WTC11 (cell line): Measurements from ENCODE around the gene PCBP3. TPM values are rescaled to one million over a fixed set of nuclear protein-coding genes. Genes with fewer than 3 reads are reported as not detected.

Experiments used
- ATAC-seq: fragments of 200-7000 bp; cut with Tn5 transposase; 2 replicates; pipeline ENCODE4 v1.10.0; 2021; ENCODE audit warnings: mild to moderate bottlenecking, moderate library complexity
- CTCF ChIA-PET: fragments of 300-600 bp; sonication (Branson Sonifier 250); formaldehyde crosslinking; loops from one replicate; lab custom pipeline; 2021; ENCODE audit warnings: antibody characterized with exemption; lab: Charles Lee
- POLR2A ChIA-PET: fragments of 350-600 bp; sonication (Branson Sonifier 250); formaldehyde crosslinking; loops from one replicate; lab custom pipeline; 2021; ENCODE audit warnings: antibody characterized with exemption; lab: Charles Lee
- DNase-seq: peaks from one replicate; pipeline ENCODE4 v3.0.0; 2021; ENCODE audit warnings: low spot score
- H3K27ac Mint-ChIP-seq: 2 replicates; pipeline ENCODE4 v1.8.0; 2021; ENCODE audit warnings: mixed read lengths
- H3K27me3 Mint-ChIP-seq: 2 replicates; pipeline ENCODE4 v1.8.0; 2021; ENCODE audit warnings: low read depth, mild to moderate bottlenecking, moderate library complexity, mixed read lengths
- H3K36me3 Mint-ChIP-seq: 2 replicates; pipeline ENCODE4 v1.8.0; 2021; ENCODE audit warnings: mixed read lengths
- H3K4me1 Mint-ChIP-seq: 2 replicates; pipeline ENCODE4 v1.8.0; 2022; ENCODE audit warnings: mixed read lengths
- H3K4me3 Mint-ChIP-seq: 2 replicates; pipeline ENCODE4 v1.8.0; 2021; ENCODE audit warnings: mild to moderate bottlenecking, moderate library complexity, mixed read lengths
- H3K9me3 Mint-ChIP-seq: 2 replicates; pipeline ENCODE4 v1.8.0; 2021; ENCODE audit warnings: mixed read lengths
- CBFB ChIP-seq: sonication (generic); formaldehyde crosslinking; IDR thresholded peaks from 2 replicates; pipeline ENCODE4 v1.8.1; 2022; ENCODE audit warnings: mild to moderate bottlenecking, low read depth, missing genetic modification reagents
- ELF4 ChIP-seq: sonication (generic); formaldehyde crosslinking; IDR thresholded peaks from 2 replicates; pipeline ENCODE4 v1.8.1; 2022; ENCODE audit warnings: low read depth, mild to moderate bottlenecking, moderate library complexity, missing genetic modification reagents
- EMX1 ChIP-seq: fragments of 250-450 bp; sonication (Bioruptor Pico); IDR thresholded peaks from 2 replicates; pipeline ENCODE4 v1.8.0; 2021; ENCODE audit warnings: mild to moderate bottlenecking
- FOXJ3 ChIP-seq: sonication (generic); formaldehyde crosslinking; IDR thresholded peaks from 2 replicates; pipeline ENCODE4 v1.9.0; 2021; ENCODE audit warnings: missing genetic modification reagents, mild to moderate bottlenecking, borderline replicate concordance
- FOXK1 ChIP-seq: sonication (generic); formaldehyde crosslinking; IDR thresholded peaks from 2 replicates; pipeline ENCODE4 v1.8.0; 2022; ENCODE audit warnings: mild to moderate bottlenecking, moderate library complexity, missing genetic modification reagents
- HMGA2 ChIP-seq: fragments of 250-450 bp; sonication (Bioruptor Pico); IDR thresholded peaks from 2 replicates; pipeline ENCODE4 v1.4.0; 2021; ENCODE audit warnings: mild to moderate bottlenecking, moderate library complexity
- JUN ChIP-seq: sonication (generic); formaldehyde crosslinking; IDR thresholded peaks from 2 replicates; pipeline ENCODE4 v1.8.0; 2023; ENCODE audit warnings: mild to moderate bottlenecking, missing genetic modification reagents
- NR3C1 ChIP-seq: sonication (generic); formaldehyde crosslinking; conservative IDR thresholded peaks from 2 replicates; pipeline ENCODE4 v1.8.1; 2023; ENCODE audit warnings: low read depth, mild to moderate bottlenecking, missing genetic modification reagents
- RELA ChIP-seq: sonication (generic); formaldehyde crosslinking; IDR thresholded peaks from 2 replicates; pipeline ENCODE4 v1.8.1; 2022; ENCODE audit warnings: missing genetic modification reagents, mild to moderate bottlenecking, borderline replicate concordance
- SMAD4 ChIP-seq: sonication (generic); formaldehyde crosslinking; IDR thresholded peaks from 2 replicates; pipeline ENCODE4 v1.8.0; 2022; ENCODE audit warnings: mild to moderate bottlenecking, missing genetic modification reagents
- TEAD1 ChIP-seq: sonication (generic); formaldehyde crosslinking; IDR thresholded peaks from 2 replicates; pipeline ENCODE4 v1.8.0; 2022; ENCODE audit warnings: mild to moderate bottlenecking, missing genetic modification reagents
- TEAD4 ChIP-seq: sonication (generic); formaldehyde crosslinking; IDR thresholded peaks from 2 replicates; pipeline ENCODE4 v1.8.0; 2022; ENCODE audit warnings: mild to moderate bottlenecking, missing genetic modification reagents
- ZNF138 ChIP-seq: sonication (generic); formaldehyde crosslinking; conservative IDR thresholded peaks from 2 replicates; pipeline ENCODE4 v1.8.1; 2022; ENCODE audit warnings: mild to moderate bottlenecking, moderate library complexity, missing genetic modification reagents
- ZNF219 ChIP-seq: sonication (generic); formaldehyde crosslinking; IDR thresholded peaks from 2 replicates; pipeline ENCODE4 v1.8.0; 2023; ENCODE audit warnings: missing genetic modification reagents, mild to moderate bottlenecking, borderline replicate concordance
- ZNF317 ChIP-seq: sonication (generic); formaldehyde crosslinking; IDR thresholded peaks from 2 replicates; pipeline ENCODE4 v1.8.1; 2023; ENCODE audit warnings: low read depth, mild to moderate bottlenecking, moderate library complexity, missing genetic modification reagents, borderline replicate concordance
- ZNF671 ChIP-seq: fragments of 250-450 bp; sonication (Bioruptor Pico); IDR thresholded peaks from 2 replicates; pipeline ENCODE4 v1.8.0; 2021; ENCODE audit warnings: mild to moderate bottlenecking
- total RNA-seq: library from RNA; stranded (reverse); gene quantifications from 3 replicates; pipeline ENCODE4 v1.2.3, GENCODE V29; 2021
- TF ChIP-seq, protein P1 (sequence below): fragments of 250-450 bp; sonication (Bioruptor Pico); IDR thresholded peaks from 2 replicates; pipeline ENCODE4 v1.9.0; 2021; ENCODE audit warnings: mild to moderate bottlenecking, borderline replicate concordance
- TF ChIP-seq, protein P2 (sequence below): sonication (generic); formaldehyde crosslinking; IDR thresholded peaks from 2 replicates; pipeline ENCODE4 v1.8.0; 2022; ENCODE audit warnings: mild to moderate bottlenecking, missing genetic modification reagents
- TF ChIP-seq, protein P3 (sequence below): sonication (generic); formaldehyde crosslinking; IDR thresholded peaks from 2 replicates; pipeline ENCODE4 v1.8.1; 2023; ENCODE audit warnings: mild to moderate bottlenecking, missing genetic modification reagents, moderate library complexity
- TF ChIP-seq, protein P4 (sequence below): sonication (generic); formaldehyde crosslinking; IDR thresholded peaks from 2 replicates; pipeline ENCODE4 v1.8.1; 2022; ENCODE audit warnings: low read depth, mild to moderate bottlenecking, moderate library complexity, missing genetic modification reagents, borderline replicate concordance
- TF ChIP-seq, protein P5 (sequence below): fragments of 250-450 bp; sonication (Bioruptor Pico); IDR thresholded peaks from 2 replicates; pipeline ENCODE4 v1.8.0; 2021; ENCODE audit warnings: mild to moderate bottlenecking
- TF ChIP-seq, protein P6 (sequence below): sonication (generic); formaldehyde crosslinking; IDR thresholded peaks from 2 replicates; pipeline ENCODE4 v1.8.0; 2022; ENCODE audit warnings: mild to moderate bottlenecking, missing genetic modification reagents
- TF ChIP-seq, protein P7 (sequence below): sonication (generic); formaldehyde crosslinking; conservative IDR thresholded peaks from 2 replicates; pipeline ENCODE4 v1.8.1; 2022; ENCODE audit warnings: mild to moderate bottlenecking, missing genetic modification reagents
- TF ChIP-seq, protein P8 (sequence below): sonication (generic); formaldehyde crosslinking; IDR thresholded peaks from 2 replicates; pipeline ENCODE4 v1.8.1; 2022; ENCODE audit warnings: low read depth, missing genetic modification reagents, borderline replicate concordance

Gene PCBP3
- total RNA-seq, 1 experiment from 2014 or later = 8.5 TPM

DNA sequence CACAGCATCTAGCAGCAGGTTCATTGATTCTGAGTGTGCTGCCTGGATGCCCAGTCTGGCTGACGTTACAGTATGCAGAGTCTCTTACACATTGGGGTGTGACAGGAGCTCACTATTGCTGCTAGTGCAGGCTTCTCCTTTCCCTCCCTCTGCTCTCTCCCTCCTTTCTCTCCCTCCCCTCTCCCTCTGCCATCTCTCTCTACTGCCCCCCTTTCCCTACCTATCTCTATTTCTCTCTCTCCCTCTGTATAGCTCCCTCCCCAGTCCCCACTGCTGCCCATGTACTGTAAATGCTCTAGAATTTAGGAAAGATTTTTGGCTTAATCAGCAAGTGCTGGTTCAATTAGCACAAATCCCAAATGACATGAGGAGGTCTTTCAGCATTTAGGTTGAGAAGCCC, 62.8 kb downstream of the PCBP3 start (continued):
- TF ChIP-seq, protein P1, sequence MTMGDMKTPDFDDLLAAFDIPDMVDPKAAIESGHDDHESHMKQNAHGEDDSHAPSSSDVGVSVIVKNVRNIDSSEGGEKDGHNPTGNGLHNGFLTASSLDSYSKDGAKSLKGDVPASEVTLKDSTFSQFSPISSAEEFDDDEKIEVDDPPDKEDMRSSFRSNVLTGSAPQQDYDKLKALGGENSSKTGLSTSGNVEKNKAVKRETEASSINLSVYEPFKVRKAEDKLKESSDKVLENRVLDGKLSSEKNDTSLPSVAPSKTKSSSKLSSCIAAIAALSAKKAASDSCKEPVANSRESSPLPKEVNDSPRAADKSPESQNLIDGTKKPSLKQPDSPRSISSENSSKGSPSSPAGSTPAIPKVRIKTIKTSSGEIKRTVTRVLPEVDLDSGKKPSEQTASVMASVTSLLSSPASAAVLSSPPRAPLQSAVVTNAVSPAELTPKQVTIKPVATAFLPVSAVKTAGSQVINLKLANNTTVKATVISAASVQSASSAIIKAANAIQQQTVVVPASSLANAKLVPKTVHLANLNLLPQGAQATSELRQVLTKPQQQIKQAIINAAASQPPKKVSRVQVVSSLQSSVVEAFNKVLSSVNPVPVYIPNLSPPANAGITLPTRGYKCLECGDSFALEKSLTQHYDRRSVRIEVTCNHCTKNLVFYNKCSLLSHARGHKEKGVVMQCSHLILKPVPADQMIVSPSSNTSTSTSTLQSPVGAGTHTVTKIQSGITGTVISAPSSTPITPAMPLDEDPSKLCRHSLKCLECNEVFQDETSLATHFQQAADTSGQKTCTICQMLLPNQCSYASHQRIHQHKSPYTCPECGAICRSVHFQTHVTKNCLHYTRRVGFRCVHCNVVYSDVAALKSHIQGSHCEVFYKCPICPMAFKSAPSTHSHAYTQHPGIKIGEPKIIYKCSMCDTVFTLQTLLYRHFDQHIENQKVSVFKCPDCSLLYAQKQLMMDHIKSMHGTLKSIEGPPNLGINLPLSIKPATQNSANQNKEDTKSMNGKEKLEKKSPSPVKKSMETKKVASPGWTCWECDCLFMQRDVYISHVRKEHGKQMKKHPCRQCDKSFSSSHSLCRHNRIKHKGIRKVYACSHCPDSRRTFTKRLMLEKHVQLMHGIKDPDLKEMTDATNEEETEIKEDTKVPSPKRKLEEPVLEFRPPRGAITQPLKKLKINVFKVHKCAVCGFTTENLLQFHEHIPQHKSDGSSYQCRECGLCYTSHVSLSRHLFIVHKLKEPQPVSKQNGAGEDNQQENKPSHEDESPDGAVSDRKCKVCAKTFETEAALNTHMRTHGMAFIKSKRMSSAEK (CRISPR knock-in tag) = no peak
- no peak for TF ChIP-seq ZNF219 (CRISPR knock-in tag)
- TF ChIP-seq CBFB (CRISPR knock-in tag) = no peak
- TF ChIP-seq ZNF671 (CRISPR knock-in tag) = no peak
- TF ChIP-seq TEAD4 (CRISPR knock-in tag) = no peak
- TF ChIP-seq, protein P2, sequence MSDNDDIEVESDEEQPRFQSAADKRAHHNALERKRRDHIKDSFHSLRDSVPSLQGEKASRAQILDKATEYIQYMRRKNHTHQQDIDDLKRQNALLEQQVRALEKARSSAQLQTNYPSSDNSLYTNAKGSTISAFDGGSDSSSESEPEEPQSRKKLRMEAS (CRISPR knock-in tag) = no peak
- no peak for TF ChIP-seq FOXJ3 (CRISPR knock-in tag)
- no peak for TF ChIP-seq TEAD1 (CRISPR knock-in tag)
- TF ChIP-seq, protein P3, sequence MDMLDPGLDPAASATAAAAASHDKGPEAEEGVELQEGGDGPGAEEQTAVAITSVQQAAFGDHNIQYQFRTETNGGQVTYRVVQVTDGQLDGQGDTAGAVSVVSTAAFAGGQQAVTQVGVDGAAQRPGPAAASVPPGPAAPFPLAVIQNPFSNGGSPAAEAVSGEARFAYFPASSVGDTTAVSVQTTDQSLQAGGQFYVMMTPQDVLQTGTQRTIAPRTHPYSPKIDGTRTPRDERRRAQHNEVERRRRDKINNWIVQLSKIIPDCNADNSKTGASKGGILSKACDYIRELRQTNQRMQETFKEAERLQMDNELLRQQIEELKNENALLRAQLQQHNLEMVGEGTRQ (CRISPR knock-in tag) = no peak

DNA sequence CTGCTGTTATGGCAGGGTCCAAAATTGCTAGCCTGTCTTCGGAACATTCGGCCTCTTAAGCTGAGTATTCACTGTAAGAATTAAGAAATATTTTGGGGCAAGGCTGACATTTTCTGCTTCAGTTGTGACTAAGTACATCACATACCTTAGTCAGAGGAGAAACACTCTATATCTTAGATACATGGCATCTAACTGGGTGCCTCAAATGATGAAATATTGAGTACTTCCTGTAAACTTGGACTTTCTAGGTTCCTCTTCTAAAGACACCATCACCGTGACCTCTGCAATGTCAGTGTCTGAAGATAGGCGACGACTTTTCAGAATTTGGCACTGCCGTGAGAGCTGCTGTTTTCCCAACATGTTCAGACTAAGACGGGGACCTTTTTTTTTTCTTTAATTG, 65.6 kb downstream of the PCBP3 start:
- TF ChIP-seq SMAD4 (CRISPR knock-in tag) = no peak
- TF ChIP-seq, protein P4, sequence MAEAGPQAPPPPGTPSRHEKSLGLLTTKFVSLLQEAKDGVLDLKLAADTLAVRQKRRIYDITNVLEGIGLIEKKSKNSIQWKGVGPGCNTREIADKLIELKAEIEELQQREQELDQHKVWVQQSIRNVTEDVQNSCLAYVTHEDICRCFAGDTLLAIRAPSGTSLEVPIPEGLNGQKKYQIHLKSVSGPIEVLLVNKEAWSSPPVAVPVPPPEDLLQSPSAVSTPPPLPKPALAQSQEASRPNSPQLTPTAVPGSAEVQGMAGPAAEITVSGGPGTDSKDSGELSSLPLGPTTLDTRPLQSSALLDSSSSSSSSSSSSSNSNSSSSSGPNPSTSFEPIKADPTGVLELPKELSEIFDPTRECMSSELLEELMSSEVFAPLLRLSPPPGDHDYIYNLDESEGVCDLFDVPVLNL = no peak
- TF ChIP-seq, protein P3 (CRISPR knock-in tag) = no peak
- no peak for TF ChIP-seq RELA (CRISPR knock-in tag)
- no peak for TF ChIP-seq JUN
- TF ChIP-seq EMX1 = no peak
- TF ChIP-seq, protein P5, sequence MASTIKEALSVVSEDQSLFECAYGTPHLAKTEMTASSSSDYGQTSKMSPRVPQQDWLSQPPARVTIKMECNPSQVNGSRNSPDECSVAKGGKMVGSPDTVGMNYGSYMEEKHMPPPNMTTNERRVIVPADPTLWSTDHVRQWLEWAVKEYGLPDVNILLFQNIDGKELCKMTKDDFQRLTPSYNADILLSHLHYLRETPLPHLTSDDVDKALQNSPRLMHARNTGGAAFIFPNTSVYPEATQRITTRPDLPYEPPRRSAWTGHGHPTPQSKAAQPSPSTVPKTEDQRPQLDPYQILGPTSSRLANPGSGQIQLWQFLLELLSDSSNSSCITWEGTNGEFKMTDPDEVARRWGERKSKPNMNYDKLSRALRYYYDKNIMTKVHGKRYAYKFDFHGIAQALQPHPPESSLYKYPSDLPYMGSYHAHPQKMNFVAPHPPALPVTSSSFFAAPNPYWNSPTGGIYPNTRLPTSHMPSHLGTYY (CRISPR knock-in tag) = no peak
- TF ChIP-seq, protein P6, sequence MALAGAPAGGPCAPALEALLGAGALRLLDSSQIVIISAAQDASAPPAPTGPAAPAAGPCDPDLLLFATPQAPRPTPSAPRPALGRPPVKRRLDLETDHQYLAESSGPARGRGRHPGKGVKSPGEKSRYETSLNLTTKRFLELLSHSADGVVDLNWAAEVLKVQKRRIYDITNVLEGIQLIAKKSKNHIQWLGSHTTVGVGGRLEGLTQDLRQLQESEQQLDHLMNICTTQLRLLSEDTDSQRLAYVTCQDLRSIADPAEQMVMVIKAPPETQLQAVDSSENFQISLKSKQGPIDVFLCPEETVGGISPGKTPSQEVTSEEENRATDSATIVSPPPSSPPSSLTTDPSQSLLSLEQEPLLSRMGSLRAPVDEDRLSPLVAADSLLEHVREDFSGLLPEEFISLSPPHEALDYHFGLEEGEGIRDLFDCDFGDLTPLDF (CRISPR knock-in tag) = no peak
- TF ChIP-seq NR3C1 (CRISPR knock-in tag) = no peak
- no peak for TF ChIP-seq ELF4 (CRISPR knock-in tag)
- no peak for TF ChIP-seq FOXJ3 (CRISPR knock-in tag)
- TF ChIP-seq, protein P7, sequence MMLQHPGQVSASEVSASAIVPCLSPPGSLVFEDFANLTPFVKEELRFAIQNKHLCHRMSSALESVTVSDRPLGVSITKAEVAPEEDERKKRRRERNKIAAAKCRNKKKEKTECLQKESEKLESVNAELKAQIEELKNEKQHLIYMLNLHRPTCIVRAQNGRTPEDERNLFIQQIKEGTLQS (CRISPR knock-in tag) = no peak
- TF ChIP-seq, protein P8, sequence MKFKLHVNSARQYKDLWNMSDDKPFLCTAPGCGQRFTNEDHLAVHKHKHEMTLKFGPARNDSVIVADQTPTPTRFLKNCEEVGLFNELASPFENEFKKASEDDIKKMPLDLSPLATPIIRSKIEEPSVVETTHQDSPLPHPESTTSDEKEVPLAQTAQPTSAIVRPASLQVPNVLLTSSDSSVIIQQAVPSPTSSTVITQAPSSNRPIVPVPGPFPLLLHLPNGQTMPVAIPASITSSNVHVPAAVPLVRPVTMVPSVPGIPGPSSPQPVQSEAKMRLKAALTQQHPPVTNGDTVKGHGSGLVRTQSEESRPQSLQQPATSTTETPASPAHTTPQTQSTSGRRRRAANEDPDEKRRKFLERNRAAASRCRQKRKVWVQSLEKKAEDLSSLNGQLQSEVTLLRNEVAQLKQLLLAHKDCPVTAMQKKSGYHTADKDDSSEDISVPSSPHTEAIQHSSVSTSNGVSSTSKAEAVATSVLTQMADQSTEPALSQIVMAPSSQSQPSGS (CRISPR knock-in tag) = no peak
- no peak for TF ChIP-seq HMGA2 (CRISPR knock-in tag)
- no peak for TF ChIP-seq ZNF138 (CRISPR knock-in tag)
- TF ChIP-seq FOXK1 = no peak
- TF ChIP-seq ZNF317 (CRISPR knock-in tag) = no peak
- no peak for ATAC-seq
- Mint-ChIP-seq H3K4me3 (no peak overlapping the region), H3K9me3 (peaks cover 20% of the 10 kb centered on the region), H3K36me3 (peaks cover 4% of the 10 kb centered on the region), H3K4me1 (peaks cover 3% of the 10 kb centered on the region; the same call in 1 of the 2 replicates), H3K27me3 (no peaks in the 10 kb centered on the region), H3K27ac (no peak overlapping the region)
- ChIA-PET POLR2A (interaction anchor here (0.6 kb wide), 1 partner anchor 1877 kb away, joined by 3 read pairs; no protein-coding TSS in a partner anchor), CTCF (no interaction called here)
- no peak for DNase-seq
